Duodenal mucosa (tissue), 2 donors: ENCODE data around the gene RAMAC.
"Not testable (repeated sequence)": the region's sequence is repeated elsewhere in the genome, so short reads cannot be mapped to it uniquely, and the experiment has no call there.

Experiments used
- H3K27ac ChIP-seq: one replicate; pipeline ENCODE4 v1.7.0; 2013; ENCODE audit warnings: low read depth, low read length
- H3K27me3 ChIP-seq, 2 donors: one replicate each; pipeline ENCODE4 v1.7.0; 2013; ENCODE audit warnings: low read length in 2 of 2, control low read depth in 1 of 2; ENCODE audit not compliant: insufficient read depth in 2 of 2, control insufficient read depth in 1 of 2
- H3K36me3 ChIP-seq, 2 donors: one replicate each; pipeline ENCODE4 v1.7.0; 2013; ENCODE audit warnings: low read length in 2 of 2, control low read depth in 1 of 2; ENCODE audit not compliant: insufficient read depth in 2 of 2, control insufficient read depth in 1 of 2
- H3K4me1 ChIP-seq, 2 donors: one replicate each; pipeline ENCODE4 v1.7.0; 2013; ENCODE audit warnings: low read length in 2 of 2, control low read depth in 1 of 2; ENCODE audit not compliant: insufficient read depth in 2 of 2, control insufficient read depth in 1 of 2
- H3K4me3 ChIP-seq, 2 donors: one replicate each; pipeline ENCODE4 v1.7.0; 2013; ENCODE audit warnings: low read length in 2 of 2, low read depth in 1 of 2
- H3K9ac ChIP-seq, 2 donors: one replicate each; pipeline ENCODE4 v1.7.0; 2013; ENCODE audit warnings: low read length in 2 of 2, low read depth in 1 of 2
- H3K9me3 ChIP-seq, 2 donors: one replicate each; pipeline ENCODE4 v1.7.0; 2013; ENCODE audit warnings: low read length in 2 of 2, control low read depth in 1 of 2; ENCODE audit not compliant: control insufficient read depth in 1 of 2

RAMAC gene

GRCh38 chr15:82985688-82986441, at the start of gene RAMAC:
TSS of gene RAMAC (plus strand) at chr15:82986210. CDS start at chr15:82989019, 2,809 bp downstream.
- Histone ChIP-seq H3K4me3 (peak within 1 kb of the TSS; percentile 96 to 99), H3K36me3 (peaks cover 0 to 13% of the 10 kb centered on the region in 2 donors), H3K9ac (peak within 1 kb of the TSS; percentile 87 to 90), H3K9me3 (no peaks in the 10 kb centered on the region), H3K4me1 (peaks cover 6 to 11% of the 10 kb centered on the region in 2 donors), H3K27me3 (no peaks in the 10 kb centered on the region), H3K27ac (peak within 1 kb of the TSS; percentile 56)

GRCh38 chr15:82936966-82937711, 48.9 kb upstream of the RAMAC start:
- H3K27ac ChIP-seq, result no peak overlapping the region
- no peak overlapping the region for H3K9ac ChIP-seq
- H3K9me3 ChIP-seq, result no peaks in the 10 kb centered on the region
- no peaks in the 10 kb centered on the region for H3K27me3 ChIP-seq
- H3K36me3 ChIP-seq, result no peaks in the 10 kb centered on the region
- H3K4me3 ChIP-seq, result no peak overlapping the region
- no peaks in the 10 kb centered on the region for H3K4me1 ChIP-seq

GRCh38 chr15:82937712-82938058, 48.3 kb upstream of the RAMAC start:
- Histone ChIP-seq H3K9ac (no peak overlapping the region), H3K27ac (no peak overlapping the region), H3K4me1 (no peaks in the 10 kb centered on the region), H3K27me3 (no peaks in the 10 kb centered on the region), H3K9me3 (no peaks in the 10 kb centered on the region), H3K36me3 (no peaks in the 10 kb centered on the region), H3K4me3 (no peak overlapping the region)

GRCh38 chr15:82939678-82940077, 46.3 kb upstream of the RAMAC start:
- not testable (repeated sequence) for H3K4me1 ChIP-seq, H3K27ac ChIP-seq, H3K4me3 ChIP-seq, H3K9ac ChIP-seq, H3K27me3 ChIP-seq, H3K9me3 ChIP-seq, H3K36me3 ChIP-seq

GRCh38 chr15:82942691-82943090, 43.3 kb upstream of the RAMAC start:
- Histone ChIP-seq H3K4me3 (no peak overlapping the region), H3K27ac (no peak overlapping the region), H3K9me3 (no peaks in the 10 kb centered on the region), H3K4me1 (no peaks in the 10 kb centered on the region), H3K27me3 (no peaks in the 10 kb centered on the region), H3K9ac (no peak overlapping the region), H3K36me3 (no peaks in the 10 kb centered on the region)

GRCh38 chr15:82943176-82943575, 42.8 kb upstream of the RAMAC start:
- no peak overlapping the region for H3K27ac ChIP-seq
- no peaks in the 10 kb centered on the region for H3K4me1 ChIP-seq

GRCh38 chr15:82944056-82944455, 42.0 kb upstream of the RAMAC start:
- no peak overlapping the region for H3K4me3 ChIP-seq
- H3K36me3 ChIP-seq, result no peaks in the 10 kb centered on the region
- no peaks in the 10 kb centered on the region for H3K27me3 ChIP-seq
- H3K9ac ChIP-seq, result no peak overlapping the region
- no peaks in the 10 kb centered on the region for H3K4me1 ChIP-seq
- H3K9me3 ChIP-seq, result no peaks in the 10 kb centered on the region
- no peak overlapping the region for H3K27ac ChIP-seq

More at GRCh38 chr15:82943176-82943575, 42.8 kb upstream of the RAMAC start:
- Histone ChIP-seq H3K9me3 (no peaks in the 10 kb centered on the region), H3K27me3 (no peaks in the 10 kb centered on the region), H3K36me3 (no peaks in the 10 kb centered on the region), H3K9ac (no peak overlapping the region), H3K4me3 (no peak overlapping the region)

- H3K27ac ChIP-seq, result no peak overlapping the region
- no peaks in the 10 kb centered on the region for H3K4me1 ChIP-seq
- no peaks in the 10 kb centered on the region for H3K36me3 ChIP-seq
- no peak overlapping the region for H3K9ac ChIP-seq
- H3K4me3 ChIP-seq, result no peak overlapping the region
- H3K27me3 ChIP-seq, result peaks cover 1 to 6% of the 10 kb centered on the region in 2 donors
- no peaks in the 10 kb centered on the region for H3K9me3 ChIP-seq
Observed at GRCh38 chr15:82944821-82945220, 41.2 kb upstream of the RAMAC start.

- H3K27me3 ChIP-seq, result peaks cover 3 to 9% of the 10 kb centered on the region in 2 donors
- no peaks in the 10 kb centered on the region for H3K36me3 ChIP-seq
- no peaks in the 10 kb centered on the region for H3K9me3 ChIP-seq
- H3K27ac ChIP-seq, result no peak overlapping the region
- H3K9ac ChIP-seq, result no peak overlapping the region
- no peak overlapping the region for H3K4me3 ChIP-seq
- no peaks in the 10 kb centered on the region for H3K4me1 ChIP-seq
Observed at GRCh38 chr15:82945326-82945725, 40.7 kb upstream of the RAMAC start.

- Histone ChIP-seq H3K4me1 (peaks cover 0 to under 1% of the 10 kb centered on the region in 2 donors), H3K27ac (no peak overlapping the region), H3K9me3 (no peaks in the 10 kb centered on the region), H3K4me3 (no peak overlapping the region), H3K9ac (no peak overlapping the region), H3K36me3 (no peaks in the 10 kb centered on the region), H3K27me3 (peaks cover 3 to 14% of the 10 kb centered on the region in 2 donors)
Observed at GRCh38 chr15:82946155-82946701, 39.8 kb upstream of the RAMAC start.
